PFSK-1 (cell line): ENCODE measurements around the gene FRMD4B.

Experiments
- POLR2AphosphoS5 ChIP-seq: IDR thresholded peaks from 2 replicates; pipeline ENCODE4 v1.6.1; 2012; ENCODE audit warnings: low read depth, mild to moderate bottlenecking, control low read depth, low read length, moderate library complexity
- REST ChIP-seq, 2 experiments: IDR thresholded peaks; 2 replicates each; pipeline versions ENCODE4 v1.6.1 to v1.8.0; 2011 to 2012; ENCODE audit warnings: low read depth in 2 of 2, low read length in 2 of 2, control low read depth in 1 of 2, inconsistent platforms in 1 of 2, mild to moderate bottlenecking in 1 of 2, moderate library complexity in 1 of 2; ENCODE audit not compliant: insufficient read depth in 1 of 2
- SIN3A ChIP-seq: IDR thresholded peaks from 2 replicates; pipeline ENCODE4 v1.6.1; 2012; ENCODE audit warnings: mild to moderate bottlenecking, low read length, moderate library complexity, borderline replicate concordance; ENCODE audit not compliant: insufficient read depth
- TAF1 ChIP-seq: IDR thresholded peaks from 2 replicates; pipeline ENCODE4 v1.6.1; 2012; ENCODE audit warnings: low read length, control low read depth, borderline replicate concordance; ENCODE audit not compliant: insufficient read depth

- TF ChIP-seq POLR2AphosphoS5 (no peak), TAF1 (no peak), SIN3A (no peak), REST (IDR thresholded peaks at IDR 0.05; ENCODE audit: insufficient read depth in 1 of 2, low read depth in 2 of 2, low read length in 2 of 2) (no peak)
These were observed 21.5 kb downstream of the FRMD4B start for GRCh38 chr3:69364354-69364753.
